Muscle of back (tissue), 11 donors: ENCODE data around the gene TMOD3. TPM values are rescaled to one million over a fixed set of nuclear protein-coding genes. Genes with fewer than 3 reads are reported as not detected.
A peak's percentile ranks its signal among the peaks of the same experiment; 100 is the strongest.

Source experiments
- DNase-seq, 3 donors: peaks; one replicate each; pipeline versions ENCODE4 v3.0.0 to v3.0.0-alpha.2; 2013
- polyA plus RNA-seq, 10 donors: library from polyadenylated mRNA; unstranded; fragments of 120-200 nt; gene quantifications; one replicate each; pipeline ENCODE4 v1.2.1, GENCODE V29; 2013; ENCODE audit not compliant: insufficient read length in 10 of 10

The TMOD3 gene
- polyA plus RNA-seq, 10 donors: 14.2 to 30.0 (median 19.2) TPM

- DNase-seq: no peak
Measured at GRCh38 chr15:51904421-51904820, 75.0 kb downstream of the TMOD3 start.

GRCh38 chr15:51904931-51905330, 75.5 kb downstream of the TMOD3 start:
- no peak for DNase-seq

DNA sequence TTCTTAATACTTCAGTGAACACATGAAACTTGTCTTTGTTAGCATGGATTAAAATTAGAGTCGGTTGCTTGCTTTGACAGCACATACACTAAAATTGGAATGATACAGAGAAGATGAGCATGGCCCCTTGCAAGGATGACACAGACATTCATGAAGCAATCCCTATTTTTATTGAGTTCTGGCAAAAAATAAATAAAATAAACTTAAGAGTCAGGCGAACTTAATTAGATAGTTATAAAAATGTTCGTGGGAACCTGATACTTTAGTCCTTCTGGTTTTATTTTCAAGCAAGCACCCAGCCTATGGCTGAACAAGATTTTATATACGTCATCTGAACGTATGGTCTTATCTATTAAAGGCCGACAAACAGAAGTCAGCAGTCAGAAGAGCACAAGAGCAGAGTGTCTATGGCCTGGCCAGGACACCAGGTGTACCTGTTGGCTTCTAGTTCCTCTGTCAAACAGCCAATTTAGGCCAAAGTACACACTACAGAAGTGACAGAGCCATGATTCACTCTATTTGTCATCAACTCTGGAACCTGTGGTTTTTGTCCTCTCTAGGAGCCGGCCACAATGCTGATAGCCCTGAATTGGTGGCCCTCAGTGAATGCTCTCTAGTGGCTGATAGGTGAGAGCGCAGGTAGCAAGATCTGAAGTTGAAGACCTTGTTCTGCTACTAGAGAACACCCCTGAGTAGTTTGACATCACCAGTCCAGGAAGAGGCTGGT, 77.8 kb downstream of the TMOD3 start:
- no peak for DNase-seq

DNA sequence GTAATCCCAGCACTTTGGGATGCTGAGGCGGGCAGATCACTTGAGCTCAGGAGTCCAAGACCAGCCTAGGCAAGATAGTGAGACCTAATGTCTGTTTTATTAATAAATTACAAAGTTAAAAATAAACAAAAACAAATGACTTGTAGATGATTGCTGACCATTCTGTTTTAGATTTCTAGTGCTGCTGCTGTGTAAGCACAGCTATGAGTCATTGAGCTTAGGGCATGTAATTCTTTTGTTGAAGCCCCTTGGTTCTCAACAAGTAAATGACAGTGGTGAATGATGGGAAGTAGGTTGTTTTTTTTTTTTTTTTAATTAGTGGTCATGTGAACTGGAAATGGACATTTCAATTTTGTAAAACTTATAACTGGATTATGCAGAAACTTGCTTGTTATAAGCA, 78.9 kb downstream of the TMOD3 start:
- no peak for DNase-seq

DNA sequence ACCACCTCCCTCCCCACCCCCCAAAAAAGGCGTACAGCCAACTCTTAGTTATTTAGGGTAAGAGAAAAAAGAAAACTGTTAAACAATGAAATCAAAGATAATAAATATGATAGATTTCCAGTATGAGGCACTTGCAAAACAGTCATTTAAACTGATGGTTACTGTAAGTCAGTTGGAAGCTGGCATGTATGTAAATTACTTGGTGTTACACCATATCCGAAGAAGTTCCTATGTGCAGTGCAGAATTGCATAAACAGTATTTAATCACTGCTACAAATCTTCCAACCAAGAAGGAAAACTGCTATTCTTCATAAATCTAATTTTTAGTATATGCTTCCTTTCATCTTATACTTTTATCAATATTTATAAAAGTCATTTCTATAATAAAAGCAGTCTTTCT, 80.1 kb downstream of the TMOD3 start:
- DNase-seq: no peak

- DNase-seq: no peak
Measured at GRCh38 chr15:51912528-51912927, 83.1 kb downstream of the TMOD3 start.

- no peak for DNase-seq
Measured at GRCh38 chr15:51917493-51917892, 88.0 kb downstream of the TMOD3 start.

DNA sequence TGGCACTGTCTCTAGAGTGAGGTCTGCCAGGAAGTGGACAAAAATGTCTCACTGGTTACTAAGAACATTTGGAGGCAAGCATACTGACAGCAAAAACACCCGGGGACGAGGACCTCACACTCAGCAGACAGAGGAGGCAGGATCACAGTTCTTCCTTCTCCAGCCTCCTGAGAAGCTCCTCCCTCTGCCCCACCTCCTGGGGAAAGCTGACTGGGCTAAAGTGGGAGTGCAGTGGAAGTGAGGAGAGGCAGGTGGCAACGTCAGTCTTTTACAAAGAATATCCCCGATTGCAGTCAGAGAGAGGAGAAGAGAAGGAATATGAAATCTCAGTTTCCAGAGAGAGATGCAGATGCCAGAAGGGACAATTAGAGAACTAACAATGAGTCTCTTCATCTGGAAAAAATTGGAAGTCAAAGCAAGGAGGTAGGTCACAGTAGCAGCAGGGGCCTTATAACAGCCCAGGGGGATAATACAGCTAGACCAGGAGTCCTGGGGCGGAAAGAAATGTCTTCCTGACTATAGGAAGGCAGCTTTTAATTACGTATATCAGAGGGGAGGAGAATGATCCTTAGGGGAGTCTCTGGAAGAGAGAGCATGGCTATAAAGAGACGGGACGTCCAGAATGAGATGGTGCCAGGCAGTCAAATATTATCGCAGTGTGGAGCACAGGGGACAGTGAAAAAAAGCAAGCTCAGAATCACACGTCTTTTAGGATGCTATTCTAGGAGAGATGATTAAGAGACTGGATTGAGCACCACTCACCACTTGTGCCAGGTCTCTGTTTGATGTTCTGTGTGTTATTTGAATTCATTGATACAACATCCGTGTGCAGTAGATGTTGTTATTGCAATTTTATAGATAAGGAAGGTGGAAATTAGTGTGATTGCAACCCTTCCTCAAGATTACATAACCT, 95.0 kb downstream of the TMOD3 start:
- DNase-seq: no peak

DNA sequence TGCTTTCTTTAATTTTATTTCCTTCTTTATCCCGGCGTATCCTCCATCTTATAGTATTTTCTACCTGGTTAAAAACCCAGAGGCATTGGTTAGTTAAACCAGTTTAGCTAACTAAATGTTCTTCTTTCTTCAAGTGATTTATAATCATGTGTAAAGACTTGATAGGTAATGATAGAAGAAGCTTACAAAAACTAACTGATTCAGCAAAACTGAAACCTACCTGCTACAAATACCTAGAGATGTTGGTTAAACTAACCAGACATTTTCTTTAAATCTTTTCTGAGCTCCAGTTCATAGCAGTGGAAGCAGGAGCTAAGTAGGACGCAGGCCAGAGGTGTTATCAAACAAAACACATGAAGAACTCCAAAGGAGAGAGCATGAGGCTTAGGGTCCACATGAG, 97.4 kb downstream of the TMOD3 start:
- DNase-seq: no peak

DNA sequence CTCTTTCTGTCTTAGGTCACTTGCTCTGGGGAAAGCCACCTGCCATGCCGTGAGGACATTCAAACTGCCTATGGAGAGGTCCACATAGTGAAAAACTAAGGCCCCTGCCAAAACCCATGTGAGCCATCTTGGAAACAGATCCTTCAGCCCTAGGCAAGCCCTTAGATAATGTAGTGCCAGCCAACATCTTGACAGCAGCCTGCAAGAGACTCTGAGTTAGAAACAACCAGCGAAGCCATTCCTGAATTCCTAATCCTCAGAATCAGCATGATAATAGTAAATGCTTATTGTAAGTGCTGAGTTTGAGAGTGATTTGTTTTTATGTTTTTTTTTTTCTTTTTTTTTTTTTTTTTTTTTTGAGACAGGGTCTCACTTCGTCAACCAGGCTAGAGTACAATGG, 101.6 kb downstream of the TMOD3 start:
- DNase-seq: no peak

DNA sequence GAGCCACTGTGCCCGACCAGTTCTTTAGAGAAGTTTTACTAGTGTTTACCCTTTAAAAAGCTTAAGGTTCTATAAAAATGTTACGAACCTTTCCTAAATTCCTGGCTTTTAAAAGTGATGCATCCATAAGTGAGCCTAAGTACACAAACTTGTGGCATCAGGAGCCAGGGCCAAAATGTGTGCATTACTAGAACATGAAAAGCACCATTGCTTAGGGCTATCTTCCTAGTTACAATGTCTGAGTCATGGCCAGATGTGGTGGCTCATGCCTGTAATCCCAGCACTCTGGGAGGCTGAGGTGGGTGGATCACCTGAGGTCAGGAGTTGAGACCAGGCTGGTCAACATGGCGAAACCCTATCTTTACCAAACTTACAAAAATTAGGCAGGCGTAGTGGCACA, 102.2 kb downstream of the TMOD3 start:
- DNase-seq: no peak

DNA sequence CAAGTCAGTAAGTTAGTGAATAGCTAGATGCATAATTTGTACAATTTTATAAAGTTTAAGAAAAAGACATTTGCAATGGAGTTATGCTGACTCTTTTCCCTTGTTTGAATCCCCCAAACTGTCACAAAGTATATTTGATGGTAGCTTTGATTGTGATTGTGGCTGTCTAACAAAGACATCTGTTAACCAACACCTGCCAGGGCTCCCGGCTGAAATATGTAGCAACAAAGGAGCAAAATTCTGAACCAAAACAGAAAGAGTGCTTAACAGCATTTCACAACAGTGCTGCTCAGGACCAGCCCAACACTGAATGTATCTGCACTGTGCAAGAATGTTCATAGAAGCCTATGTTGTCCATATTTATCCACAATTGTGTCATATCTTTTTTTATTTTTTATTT, 102.7 kb downstream of the TMOD3 start:
- DNase-seq: no peak

DNA sequence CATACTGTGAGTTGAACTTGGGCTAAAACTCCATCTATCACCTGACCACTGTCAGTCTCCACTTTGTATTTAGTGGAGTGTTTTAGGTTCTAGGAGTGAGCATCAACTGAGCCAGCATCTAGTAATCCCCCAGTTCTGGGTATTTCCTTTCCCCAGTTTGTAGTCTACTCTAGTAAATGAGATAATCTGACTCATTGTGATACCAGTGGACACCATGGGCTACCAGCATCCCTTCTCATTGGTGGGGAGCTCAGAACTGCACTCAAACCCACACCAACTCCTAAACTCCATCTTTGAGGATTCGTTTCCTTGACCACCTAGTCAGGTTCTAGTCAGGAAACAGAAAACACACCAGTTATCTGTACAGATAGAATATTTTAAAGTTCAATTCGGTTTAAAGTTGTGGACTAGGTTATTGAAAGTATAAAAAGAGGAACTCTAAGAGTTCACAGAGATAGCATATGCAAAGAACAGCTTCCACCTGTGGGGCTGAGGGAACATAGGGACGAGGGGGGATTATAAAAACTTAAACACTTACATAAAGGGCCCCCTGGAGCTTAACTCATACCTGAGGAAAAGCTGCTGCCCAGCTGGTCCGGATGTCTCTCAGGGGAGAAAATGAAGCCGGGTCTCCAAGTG, 106.1 kb downstream of the TMOD3 start:
- no peak for DNase-seq

- DNase-seq: peak in 1 of 3 donors; percentile 5
Measured at GRCh38 chr15:51936105-51936478, 106.6 kb downstream of the TMOD3 start.

DNA sequence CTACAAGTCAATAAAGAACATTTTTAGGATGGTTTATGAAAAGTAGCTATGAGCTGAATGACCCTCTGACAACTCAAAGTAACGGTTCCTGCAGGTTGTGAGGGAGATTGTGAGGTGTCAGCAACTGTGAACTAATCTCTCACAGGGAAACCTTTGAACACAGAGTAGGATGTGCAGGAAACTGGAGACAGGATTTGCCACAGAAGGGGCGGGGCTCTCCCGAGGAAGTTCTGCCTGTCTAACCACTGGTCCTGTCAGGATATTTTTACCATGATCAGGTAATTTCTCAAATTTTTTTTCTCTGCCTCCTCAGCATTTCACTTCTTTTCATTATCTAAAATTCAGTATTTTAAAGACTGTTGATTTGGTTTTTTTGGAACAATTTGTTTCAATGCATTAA, 108.8 kb downstream of the TMOD3 start:
- no peak for DNase-seq

DNA sequence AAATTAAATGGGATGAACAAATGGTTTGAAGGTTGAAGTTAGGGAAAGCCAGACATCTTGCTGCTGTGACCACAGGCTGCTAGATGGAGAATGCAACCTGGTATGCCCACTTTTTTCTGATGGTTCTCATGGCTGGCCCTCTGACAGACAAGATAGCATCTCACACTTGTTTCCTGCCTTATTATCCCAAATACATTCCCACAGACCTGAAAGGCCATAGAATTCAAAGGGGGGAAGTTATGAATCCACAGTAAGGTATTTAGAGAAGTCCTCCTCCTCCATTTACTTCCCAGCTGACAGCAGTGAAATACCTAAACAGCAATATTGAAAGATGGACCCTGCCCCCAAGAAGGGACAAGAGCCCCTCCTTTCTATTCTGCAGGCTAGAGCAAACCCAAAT, 109.8 kb downstream of the TMOD3 start:
- no peak for DNase-seq

GRCh38 chr15:51947124-51947523, 117.7 kb downstream of the TMOD3 start:
- DNase-seq: no peak

- DNase-seq: no peak
Measured at GRCh38 chr15:51952805-51953204, 123.4 kb downstream of the TMOD3 start.

GRCh38 chr15:51955504-51955903, 126.1 kb downstream of the TMOD3 start:
- no peak for DNase-seq
